ENCODE data around the gene ZCCHC7.
A peak's percentile ranks its signal among the peaks of the same experiment; 100 is the strongest.

ZCCHC7 gene

GRCh38 chr9:37385286-37385685, 264.9 kb downstream of the ZCCHC7 start:
- no peaks in the 10 kb centered on the region for H3K9me2 ChIP-seq (replicated peaks; ENCODE audit: low read depth, low read length)
- no peaks in the 10 kb centered on the region for H3K79me2 ChIP-seq (ENCODE audit: insufficient read depth, low read length)
- H3K9ac ChIP-seq (ENCODE audit: low read depth, low read length, poor library complexity, severe bottlenecking) = no peak overlapping the region
- TF ChIP-seq EZH2phosphoT487 (IDR thresholded peaks at IDR 0.05; ENCODE audit: borderline replicate concordance) = no peak
- TF ChIP-seq, protein P1, sequence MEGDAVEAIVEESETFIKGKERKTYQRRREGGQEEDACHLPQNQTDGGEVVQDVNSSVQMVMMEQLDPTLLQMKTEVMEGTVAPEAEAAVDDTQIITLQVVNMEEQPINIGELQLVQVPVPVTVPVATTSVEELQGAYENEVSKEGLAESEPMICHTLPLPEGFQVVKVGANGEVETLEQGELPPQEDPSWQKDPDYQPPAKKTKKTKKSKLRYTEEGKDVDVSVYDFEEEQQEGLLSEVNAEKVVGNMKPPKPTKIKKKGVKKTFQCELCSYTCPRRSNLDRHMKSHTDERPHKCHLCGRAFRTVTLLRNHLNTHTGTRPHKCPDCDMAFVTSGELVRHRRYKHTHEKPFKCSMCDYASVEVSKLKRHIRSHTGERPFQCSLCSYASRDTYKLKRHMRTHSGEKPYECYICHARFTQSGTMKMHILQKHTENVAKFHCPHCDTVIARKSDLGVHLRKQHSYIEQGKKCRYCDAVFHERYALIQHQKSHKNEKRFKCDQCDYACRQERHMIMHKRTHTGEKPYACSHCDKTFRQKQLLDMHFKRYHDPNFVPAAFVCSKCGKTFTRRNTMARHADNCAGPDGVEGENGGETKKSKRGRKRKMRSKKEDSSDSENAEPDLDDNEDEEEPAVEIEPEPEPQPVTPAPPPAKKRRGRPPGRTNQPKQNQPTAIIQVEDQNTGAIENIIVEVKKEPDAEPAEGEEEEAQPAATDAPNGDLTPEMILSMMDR (conservative IDR thresholded peaks at IDR 0.05; ENCODE audit: low read length) = no peak
- H3K36me3 ChIP-seq (ENCODE audit: insufficient read depth, low read length) = no peaks in the 10 kb centered on the region
- no peak overlapping the region for H3K4me2 ChIP-seq (ENCODE audit: low read depth, low read length, poor library complexity, severe bottlenecking)
- no peaks in the 10 kb centered on the region for H3K27me3 ChIP-seq (ENCODE audit: insufficient read depth, low read length, poor library complexity, severe bottlenecking)
- H3K4me3 ChIP-seq (ENCODE audit: low read length, poor library complexity, severe bottlenecking) = no peak overlapping the region
- no peaks in the 10 kb centered on the region for H3F3A ChIP-seq (ENCODE audit: low read depth)
- no peak overlapping the region for H2AFZ ChIP-seq (ENCODE audit: low read length)
- H4K20me1 ChIP-seq (ENCODE audit: insufficient read depth, low read length, poor library complexity, severe bottlenecking) = no peaks in the 10 kb centered on the region
- H3K4me1 ChIP-seq (ENCODE audit: insufficient read depth, low read length, poor library complexity, severe bottlenecking) = no peaks in the 10 kb centered on the region
- H3K9me3 ChIP-seq (ENCODE audit: insufficient read depth, low read depth, low read length) = no peaks in the 10 kb centered on the region

DNA sequence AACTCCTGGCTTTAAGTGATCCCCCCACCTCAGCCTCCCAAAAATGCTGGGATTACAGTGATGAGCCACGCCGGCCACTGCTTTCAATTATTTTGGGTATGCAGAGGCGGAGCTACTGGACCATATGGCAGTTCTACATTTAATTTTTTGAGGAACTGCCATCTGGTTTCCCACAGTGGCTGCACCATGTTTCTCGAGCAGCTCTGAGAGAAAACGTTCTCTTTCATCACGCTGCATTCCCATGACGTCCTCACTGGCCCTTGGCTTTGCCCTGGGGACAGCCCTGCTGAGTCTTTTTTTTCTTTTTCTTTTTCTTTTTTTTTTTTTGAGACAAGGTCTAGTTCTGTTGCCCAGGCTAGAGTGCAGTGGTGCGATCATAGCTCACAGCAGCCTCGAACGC, 266.6 kb downstream of the ZCCHC7 start:
- Histone ChIP-seq H3K4me1 (ENCODE audit: insufficient read depth, low read length, poor library complexity, severe bottlenecking) (no peaks in the 10 kb centered on the region), H4K20me1 (ENCODE audit: insufficient read depth, low read length, poor library complexity, severe bottlenecking) (no peaks in the 10 kb centered on the region), H3K9ac (ENCODE audit: low read depth, low read length, poor library complexity, severe bottlenecking) (no peak overlapping the region), H2AFZ (ENCODE audit: low read length) (no peak overlapping the region), H3K4me3 (ENCODE audit: low read length, poor library complexity, severe bottlenecking) (no peak overlapping the region), H3K79me2 (ENCODE audit: insufficient read depth, low read length) (no peaks in the 10 kb centered on the region), H3K9me2 (replicated peaks; ENCODE audit: low read depth, low read length) (no peaks in the 10 kb centered on the region), H3K36me3 (ENCODE audit: insufficient read depth, low read length) (no peaks in the 10 kb centered on the region), H3K9me3 (ENCODE audit: insufficient read depth, low read depth, low read length) (no peaks in the 10 kb centered on the region), H3K4me2 (ENCODE audit: low read depth, low read length, poor library complexity, severe bottlenecking) (no peak overlapping the region), H3K27me3 (ENCODE audit: insufficient read depth, low read length, poor library complexity, severe bottlenecking) (no peaks in the 10 kb centered on the region), H3F3A (ENCODE audit: low read depth) (no peaks in the 10 kb centered on the region)
- TF ChIP-seq EZH2phosphoT487 (IDR thresholded peaks at IDR 0.05; ENCODE audit: borderline replicate concordance) = no peak
- TF ChIP-seq, protein P1 (conservative IDR thresholded peaks at IDR 0.05; ENCODE audit: low read length) = no peak

DNA sequence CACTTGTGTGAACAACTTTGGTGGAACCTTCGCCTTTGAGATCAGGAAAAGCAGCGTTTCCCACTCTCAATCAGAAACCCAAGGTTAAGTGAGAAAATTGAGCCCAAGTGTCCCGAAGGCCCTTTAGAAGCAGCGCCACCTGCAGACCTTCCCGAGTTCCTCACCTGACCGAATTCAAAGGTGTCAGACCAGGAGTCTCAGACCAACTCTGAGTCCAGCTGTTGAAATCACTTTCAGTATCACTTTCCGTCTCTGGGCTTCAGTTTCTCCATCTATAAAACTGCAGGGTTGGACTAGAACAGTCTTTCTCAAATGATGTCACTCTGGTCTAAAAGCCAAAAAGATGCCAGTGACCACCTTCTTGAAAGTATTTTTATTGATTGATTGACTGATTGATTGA, 270.4 kb downstream of the ZCCHC7 start:
- no peak for TF ChIP-seq EZH2phosphoT487 (IDR thresholded peaks at IDR 0.05; ENCODE audit: borderline replicate concordance)
- TF ChIP-seq, protein P1 (conservative IDR thresholded peaks at IDR 0.05; ENCODE audit: low read length) = peak; percentile 59
- no peaks in the 10 kb centered on the region for H3F3A ChIP-seq (ENCODE audit: low read depth)
- H4K20me1 ChIP-seq (ENCODE audit: insufficient read depth, low read length, poor library complexity, severe bottlenecking) = no peaks in the 10 kb centered on the region
- no peak overlapping the region for H3K9ac ChIP-seq (ENCODE audit: low read depth, low read length, poor library complexity, severe bottlenecking)
- no peak overlapping the region for H3K4me3 ChIP-seq (ENCODE audit: low read length, poor library complexity, severe bottlenecking)
- no peaks in the 10 kb centered on the region for H3K79me2 ChIP-seq (ENCODE audit: insufficient read depth, low read length)
- no peaks in the 10 kb centered on the region for H3K36me3 ChIP-seq (ENCODE audit: insufficient read depth, low read length)
- no peak overlapping the region for H2AFZ ChIP-seq (ENCODE audit: low read length)
- H3K27me3 ChIP-seq (ENCODE audit: insufficient read depth, low read length, poor library complexity, severe bottlenecking) = no peaks in the 10 kb centered on the region
- no peaks in the 10 kb centered on the region for H3K9me3 ChIP-seq (ENCODE audit: insufficient read depth, low read depth, low read length)
- no peak overlapping the region for H3K4me2 ChIP-seq (ENCODE audit: low read depth, low read length, poor library complexity, severe bottlenecking)
- H3K9me2 ChIP-seq (replicated peaks; ENCODE audit: low read depth, low read length) = no peaks in the 10 kb centered on the region
- no peaks in the 10 kb centered on the region for H3K4me1 ChIP-seq (ENCODE audit: insufficient read depth, low read length, poor library complexity, severe bottlenecking)

Measured in Loucy (cell line).